Activated CD4-positive, alpha-beta T cell treated with anti-CD3 and anti-CD28 coated beads for 36 hours (primary cell): ENCODE results near the gene ZNF654. TPM values are rescaled to one million over a fixed set of nuclear protein-coding genes. Genes with fewer than 3 reads are reported as not detected.

Experiments used
- total RNA-seq, 2 experiments: library from RNA; stranded (reverse); gene quantifications; one replicate each; pipeline ENCODE4 v1.2.3, GENCODE V29; 2021

Gene ZNF654
- total RNA-seq, 2 experiments from 2014 or later = 21.3 to 28.9 TPM

Other genes starting within 250 kb of the ZNF654 start
- 10 to 100 TPM; 85.4 to 95.5 TPM for gene CGGBP1, start 250 bp upstream of the ZNF654 start, total RNA-seq
- gene C3orf38, start 90.7 kb downstream of the ZNF654 start, total RNA-seq = 10 to 100 TPM; 22.4 to 27.4 TPM